Naive thymus-derived CD4-positive, alpha-beta T cell (primary cell): ENCODE results near the gene PEAK3. TPM values are rescaled to one million over a fixed set of nuclear protein-coding genes. Genes with fewer than 3 reads are reported as not detected.

Experiments used
- ATAC-seq: fragments of 150-1000 bp; cut with Tn5 transposase; 2 replicates; pipeline ENCODE4 v1.10.0; 2021; ENCODE audit warnings: mild to moderate bottlenecking, moderate library complexity
- CTCF ChIA-PET: fragments of 350-600 bp; sonication (Branson Sonifier 250); formaldehyde crosslinking; loops from one replicate; lab custom pipeline; 2021; ENCODE audit warnings: antibody characterized with exemption; lab: Charles Lee
- POLR2A ChIA-PET: fragments of 350-600 bp; sonication (Branson Sonifier 250); formaldehyde crosslinking; loops from one replicate; lab custom pipeline; 2021; ENCODE audit warnings: antibody characterized with exemption, inconsistent platforms; lab: Charles Lee
- DNase-seq, 9 donors: peaks; one replicate each; pipeline versions ENCODE4 v3.0.0 to v3.0.0-alpha.2; 2020 to 2022; ENCODE audit warnings: mixed read lengths in 1 of 9
- H3K27ac ChIP-seq: one replicate; pipeline ENCODE4 v1.7.0; 2013; ENCODE audit warnings: mild to moderate bottlenecking, low read depth, low read length, moderate library complexity
- H3K27me3 ChIP-seq, 2 donors: one replicate each; pipeline ENCODE4 v1.7.0; 2013; ENCODE audit warnings: low read length in 2 of 2, mild to moderate bottlenecking in 2 of 2, moderate library complexity in 2 of 2; ENCODE audit not compliant: control insufficient read depth in 2 of 2, insufficient read depth in 2 of 2
- H3K36me3 ChIP-seq, 3 experiments: 1 replicate in 2 of 3; 2 replicates in 1 of 3; pipeline ENCODE4 v1.7.0; 2013; ENCODE audit warnings: low read length in 3 of 3, mild to moderate bottlenecking in 3 of 3, moderate library complexity in 1 of 3; ENCODE audit not compliant: insufficient read depth in 3 of 3, control insufficient read depth in 2 of 3
- H3K4me1 ChIP-seq, 2 donors: one replicate each; pipeline ENCODE4 v1.7.0; 2013; ENCODE audit warnings: low read length in 2 of 2, mild to moderate bottlenecking in 2 of 2, moderate library complexity in 1 of 2; ENCODE audit not compliant: control insufficient read depth in 2 of 2, insufficient read depth in 2 of 2
- H3K4me3 ChIP-seq: 2 replicates; pipeline ENCODE4 v1.7.0; 2013; ENCODE audit warnings: mild to moderate bottlenecking, low read length
- H3K9me3 ChIP-seq, 3 experiments: 1 replicate in 2 of 3; 2 replicates in 1 of 3; pipeline ENCODE4 v1.7.0; 2013; ENCODE audit warnings: low read length in 3 of 3; ENCODE audit not compliant: control insufficient read depth in 2 of 3
- H3K27ac Mint-ChIP-seq, 9 donors: one replicate each; pipeline ENCODE4 v1.8.0; 2020 to 2022; ENCODE audit warnings: mixed read lengths in 9 of 9, mild to moderate bottlenecking in 8 of 9, moderate library complexity in 5 of 9, inconsistent platforms in 2 of 9
- H3K27me3 Mint-ChIP-seq, 5 donors: one replicate each; pipeline ENCODE4 v1.8.0; 2021 to 2022; ENCODE audit warnings: mixed read lengths in 5 of 5, mild to moderate bottlenecking in 1 of 5
- H3K36me3 Mint-ChIP-seq, 5 donors: one replicate each; pipeline ENCODE4 v1.8.0; 2020 to 2022; ENCODE audit warnings: mixed read lengths in 5 of 5, mild to moderate bottlenecking in 3 of 5, inconsistent platforms in 1 of 5
- H3K4me1 Mint-ChIP-seq, 7 donors: one replicate each; pipeline ENCODE4 v1.8.0; 2020 to 2022; ENCODE audit warnings: mixed read lengths in 7 of 7, mild to moderate bottlenecking in 3 of 7, inconsistent platforms in 1 of 7
- H3K4me3 Mint-ChIP-seq, 10 donors: one replicate each; pipeline ENCODE4 v1.8.0; 2020 to 2022; ENCODE audit warnings: mild to moderate bottlenecking in 10 of 10, mixed read lengths in 10 of 10, moderate library complexity in 6 of 10, inconsistent platforms in 2 of 10
- H3K9me3 Mint-ChIP-seq, 11 donors: one replicate each; pipeline ENCODE4 v1.8.0; 2020 to 2022; ENCODE audit warnings: mixed read lengths in 11 of 11, mild to moderate bottlenecking in 4 of 11, inconsistent platforms in 1 of 11, moderate library complexity in 1 of 11
- intact Hi-C, 2 donors: fragments of 100-400 bp; cut with micrococcal nuclease; formaldehyde crosslinking; loops; one replicate each; pipeline ENCODE4 v1.15.1; 2023
- polyA plus RNA-seq, 2 donors: library from polyadenylated mRNA; unstranded; fragments of 300-500 nt; fragmentation: Illumina TruSeq; gene quantifications; one replicate each; pipeline ENCODE4 v1.2.3, GENCODE V29; 2021
- total RNA-seq, 6 experiments: library from RNA in 5 of 6; stranded (reverse) in 5 of 6; gene quantifications; 1 replicate in 5 of 6; 2 replicates in 1 of 6; pipeline ENCODE4 v1.2.3 and lab custom pipeline; 2021 to 2026

PEAK3 gene
- total and polyA plus RNA-seq, 7 experiments from 2014 or later, result 0.14 to 3.9 (median 0.36) TPM; not detected in 1

DNA sequence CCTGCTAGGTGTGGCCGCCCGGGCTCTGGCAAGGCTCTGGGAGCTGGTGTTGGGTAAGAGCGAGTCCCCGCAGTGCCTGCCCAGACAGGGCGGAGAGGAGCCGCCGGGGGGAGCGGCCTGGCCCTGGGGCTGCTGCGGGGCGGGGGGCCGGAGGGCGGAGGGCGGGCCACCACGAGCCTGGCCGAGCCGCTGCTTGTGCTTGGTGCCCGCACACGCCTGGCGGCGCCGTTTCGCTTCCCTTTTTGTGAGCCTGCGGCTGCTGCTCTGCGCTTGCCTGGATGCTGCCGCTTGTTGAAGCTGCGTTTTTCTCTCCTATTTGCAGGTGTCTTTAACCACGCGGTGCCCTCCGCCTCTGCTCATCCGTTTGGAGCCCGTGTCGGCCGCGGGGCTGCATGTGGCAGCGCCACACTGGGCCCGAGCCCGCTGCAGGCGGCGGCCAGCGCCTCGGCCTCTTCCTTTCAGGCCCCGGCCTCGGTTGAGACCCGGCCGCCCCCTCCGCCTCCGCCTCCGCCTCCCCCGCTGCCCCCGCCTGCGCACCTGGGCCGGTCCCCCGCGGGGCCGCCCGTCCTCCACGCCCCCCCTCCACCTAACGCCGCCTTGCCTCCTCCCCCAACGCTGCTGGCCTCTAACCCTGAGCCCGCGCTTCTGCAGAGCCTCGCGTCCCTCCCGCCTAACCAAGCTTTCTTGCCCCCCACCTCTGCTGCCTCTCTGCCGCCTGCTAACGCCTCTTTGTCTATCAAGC, 54.4 kb downstream of the PEAK3 start:
- no peak overlapping the region for H3K27ac Mint-ChIP-seq

GRCh38 chr19:2226840-2227360, 55.1 kb downstream of the PEAK3 start:
- DNase-seq (no peak), ATAC-seq (no peak)
- Mint-ChIP-seq H3K27ac (no peak overlapping the region), H3K4me3 (no peak overlapping the region), H3K27me3 (no peaks in the 10 kb centered on the region), H3K9me3 (no peaks in the 10 kb centered on the region), H3K4me1 (peaks cover 0 to 4% (median 0%) of the 10 kb centered on the region in 7 donors), H3K36me3 (peaks cover 0 to 16% (median 3%) of the 10 kb centered on the region in 5 donors)
- Histone ChIP-seq H3K4me1 (peaks cover 0 to 6% of the 10 kb centered on the region in 2 donors), H3K27ac (no peak overlapping the region), H3K36me3 (peaks cover 0 to 86% (median 3%) of the 10 kb centered on the region in 3 experiments), H3K27me3 (no peaks in the 10 kb centered on the region), H3K4me3 (no peak overlapping the region), H3K9me3 (no peaks in the 10 kb centered on the region)
- ChIA-PET POLR2A (no interaction called here), CTCF (no interaction called here)
- intact Hi-C loops, result no loop called here

More for the DNA sequence above, 54.4 kb downstream of the PEAK3 start:
- Histone ChIP-seq H3K4me1 (peaks cover 0 to 6% of the 10 kb centered on the region in 2 donors), H3K4me3 (no peak overlapping the region), H3K36me3 (peaks cover 0 to 85% (median 3%) of the 10 kb centered on the region in 3 experiments), H3K27me3 (no peaks in the 10 kb centered on the region), H3K9me3 (no peaks in the 10 kb centered on the region), H3K27ac (no peak overlapping the region)
- CTCF ChIA-PET, result interaction anchor here (0.6 kb wide), 1 partner anchor 622 kb away, joined by 4 read pairs; no protein-coding TSS in a partner anchor
- DNase-seq (no peak), ATAC-seq (peak; percentile 33)
- Mint-ChIP-seq H3K36me3 (peaks cover 0 to 16% (median 3%) of the 10 kb centered on the region in 5 donors), H3K27me3 (no peaks in the 10 kb centered on the region), H3K9me3 (peaks cover 0 to 2% (median 0%) of the 10 kb centered on the region in 11 donors), H3K4me3 (no peak overlapping the region), H3K4me1 (peaks cover 0 to 4% (median 0%) of the 10 kb centered on the region in 7 donors)
- intact Hi-C loops, result no loop called here
- POLR2A ChIA-PET, result interaction anchor here (0.8 kb wide), 1 partner anchor 8 kb away, joined by 4 read pairs; no protein-coding TSS in a partner anchor

DNA sequence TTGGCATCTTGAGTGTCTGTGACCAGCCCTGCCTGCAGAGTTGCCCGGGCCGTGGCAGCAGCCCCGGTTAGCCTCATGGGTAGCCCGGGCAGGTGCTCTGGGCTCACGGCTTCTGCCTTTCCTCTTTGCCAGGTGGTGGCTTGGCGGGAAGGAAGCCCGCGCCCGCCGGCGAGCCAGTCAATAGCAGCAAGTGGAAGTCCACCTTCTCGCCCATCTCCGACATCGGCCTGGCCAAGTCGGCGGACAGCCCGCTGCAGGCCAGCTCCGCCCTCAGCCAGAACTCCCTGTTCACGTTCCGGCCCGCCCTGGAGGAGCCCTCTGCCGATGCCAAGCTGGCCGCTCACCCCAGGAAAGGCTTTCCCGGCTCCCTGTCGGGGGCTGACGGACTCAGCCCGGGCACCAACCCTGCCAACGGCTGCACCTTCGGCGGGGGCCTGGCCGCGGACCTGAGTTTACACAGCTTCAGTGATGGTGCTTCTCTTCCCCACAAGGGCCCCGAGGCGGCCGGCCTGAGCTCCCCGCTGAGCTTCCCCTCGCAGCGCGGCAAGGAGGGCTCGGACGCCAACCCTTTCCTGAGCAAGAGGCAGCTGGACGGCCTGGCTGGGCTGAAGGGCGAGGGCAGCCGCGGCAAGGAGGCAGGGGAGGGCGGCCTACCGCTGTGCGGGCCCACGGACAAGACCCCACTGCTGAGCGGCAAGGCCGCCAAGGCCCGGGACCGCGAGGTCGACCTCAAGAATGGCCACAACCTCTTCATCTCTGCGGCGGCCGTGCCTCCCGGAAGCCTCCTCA, 55.7 kb downstream of the PEAK3 start:
- H3K27ac ChIP-seq, result no peak overlapping the region
- H3K9me3 ChIP-seq, result no peaks in the 10 kb centered on the region
- Mint-ChIP-seq H3K4me3 (no peak overlapping the region), H3K36me3 (peaks cover 0 to 16% (median 3%) of the 10 kb centered on the region in 5 donors), H3K27ac (peak overlapping the region in 1 of 9 donors; percentile 11), H3K9me3 (no peaks in the 10 kb centered on the region), H3K4me1 (peaks cover 0 to 4% (median 0%) of the 10 kb centered on the region in 7 donors), H3K27me3 (no peaks in the 10 kb centered on the region)
- POLR2A ChIA-PET, result no interaction called here
- peaks cover 0 to 6% of the 10 kb centered on the region in 2 donors for H3K4me1 ChIP-seq
- no peaks in the 10 kb centered on the region for H3K27me3 ChIP-seq
- H3K36me3 ChIP-seq, result peaks cover 0 to 87% (median 3%) of the 10 kb centered on the region in 3 experiments
- ATAC-seq, result no peak
- CTCF ChIA-PET, result no interaction called here
- no peak for DNase-seq
- intact Hi-C loops, result no loop called here
- no peak overlapping the region for H3K4me3 ChIP-seq

GRCh38 chr19:2225415-2226050, 56.4 kb downstream of the PEAK3 start:
- Mint-ChIP-seq H3K27ac (peak overlapping the region in 1 of 9 donors; percentile 11), H3K36me3 (peaks cover 0 to 16% (median 3%) of the 10 kb centered on the region in 5 donors), H3K27me3 (no peaks in the 10 kb centered on the region), H3K9me3 (no peaks in the 10 kb centered on the region), H3K4me1 (peaks cover 0 to 4% (median 0%) of the 10 kb centered on the region in 7 donors), H3K4me3 (no peak overlapping the region)
- POLR2A ChIA-PET, result no interaction called here
- intact Hi-C loops, result no loop called here
- no peak overlapping the region for H3K4me3 ChIP-seq
- ATAC-seq (no peak), DNase-seq (no peak)
- H3K9me3 ChIP-seq, result no peaks in the 10 kb centered on the region
- peaks cover 0 to 84% (median 4%) of the 10 kb centered on the region in 3 experiments for H3K36me3 ChIP-seq
- H3K27ac ChIP-seq, result no peak overlapping the region
- no peaks in the 10 kb centered on the region for H3K27me3 ChIP-seq
- H3K4me1 ChIP-seq, result peaks cover 0 to 6% of the 10 kb centered on the region in 2 donors
- CTCF ChIA-PET, result no interaction called here

DNA sequence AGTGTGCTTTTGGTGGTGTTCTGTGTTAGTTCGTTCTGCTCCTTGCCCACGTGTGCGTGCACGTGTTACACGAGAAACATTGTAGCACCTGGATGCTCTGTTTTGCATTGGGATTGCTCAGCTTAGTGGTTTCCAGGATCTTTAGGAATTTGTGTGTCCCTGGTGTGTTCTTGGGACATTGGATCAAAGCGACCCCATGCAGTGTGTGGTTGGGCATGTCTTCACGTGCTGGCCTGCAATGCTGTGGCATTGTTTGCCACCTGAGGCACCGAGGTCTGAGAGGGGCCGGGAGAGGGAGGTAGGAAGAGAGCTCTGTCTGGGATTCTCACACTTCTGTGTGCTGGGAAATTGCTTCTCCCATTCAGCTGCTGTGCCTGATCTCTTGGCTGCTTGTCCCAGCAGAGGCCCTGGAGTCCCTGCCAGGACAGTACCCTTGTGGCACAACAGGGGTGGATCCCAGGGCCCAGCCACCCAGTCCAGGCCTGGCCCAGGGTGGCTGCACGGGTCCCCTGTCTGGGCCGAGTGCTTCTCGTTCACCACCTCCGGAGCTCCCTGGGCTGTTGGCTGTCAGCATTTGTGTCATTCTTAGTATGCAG, 57.1 kb downstream of the PEAK3 start:
- CTCF ChIA-PET, result no interaction called here
- Mint-ChIP-seq H3K27ac (no peak overlapping the region), H3K36me3 (peaks cover 0 to 16% (median 3%) of the 10 kb centered on the region in 5 donors)

More for the DNA sequence above, 57.1 kb downstream of the PEAK3 start:
- Mint-ChIP-seq H3K4me3 (peak overlapping the region in 1 of 10 donors; percentile 48), H3K4me1 (peaks cover 0 to 4% (median 0%) of the 10 kb centered on the region in 7 donors), H3K27me3 (no peaks in the 10 kb centered on the region), H3K9me3 (no peaks in the 10 kb centered on the region)
- intact Hi-C loops, result no loop called here
- no peak for ATAC-seq
- Histone ChIP-seq H3K27me3 (no peaks in the 10 kb centered on the region), H3K36me3 (peaks cover 0 to 84% (median 9%) of the 10 kb centered on the region in 3 experiments), H3K4me1 (peaks cover 0 to 6% of the 10 kb centered on the region in 2 donors), H3K4me3 (no peak overlapping the region), H3K27ac (no peak overlapping the region), H3K9me3 (no peaks in the 10 kb centered on the region)
- no peak for DNase-seq
- POLR2A ChIA-PET, result no interaction called here
